ENCODE measurements around the gene TBCE.

The TBCE gene

DNA sequence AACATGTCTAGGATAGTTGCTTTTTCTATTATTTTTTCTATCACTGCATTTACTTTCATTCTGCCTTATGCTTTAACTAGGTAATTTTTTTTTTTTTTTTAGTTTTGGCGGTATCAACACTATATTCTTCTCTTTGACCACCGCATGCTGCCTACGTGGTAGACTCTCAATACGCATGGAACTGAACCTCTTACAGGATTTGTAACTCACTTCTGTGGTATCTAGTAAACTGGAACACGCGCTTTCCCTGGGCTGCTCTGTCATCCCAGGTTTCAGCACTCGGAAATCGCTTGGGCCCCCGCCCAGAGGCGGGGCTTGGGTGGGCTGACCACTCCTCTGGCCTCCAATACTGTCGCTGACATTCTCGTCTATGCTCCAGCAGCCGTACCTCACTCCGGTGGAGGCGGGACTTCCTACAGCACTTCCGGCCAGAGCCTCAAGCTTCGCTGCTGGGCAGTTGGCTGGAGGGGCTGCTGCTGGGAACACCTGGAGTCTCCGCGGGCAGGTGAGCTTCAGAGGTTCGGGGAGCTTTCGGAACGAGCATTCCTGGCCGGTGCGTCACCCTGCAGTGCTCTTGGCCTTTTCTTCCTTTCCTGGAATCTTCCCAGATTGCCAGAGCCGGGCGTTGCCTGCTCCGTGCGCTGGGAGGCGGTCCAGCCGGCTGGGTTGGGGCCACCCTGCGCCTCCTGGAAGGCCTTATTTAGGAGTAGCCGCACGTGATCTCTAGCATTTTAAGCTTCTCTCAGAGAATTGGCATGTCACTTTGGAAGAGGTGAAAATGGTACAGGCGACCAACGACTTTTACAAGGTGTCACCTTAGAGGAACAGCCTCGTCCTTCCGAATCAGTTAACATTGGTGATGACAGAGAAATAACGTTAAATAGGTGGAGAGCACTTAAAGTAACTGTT is at the start of gene TBCE:
Gene TBCE, plus strand, starts transcription at position 428 of the 909 bp plus-strand sequence. CDS start 12,623 bp downstream, outside the sequence.
- peak; percentile 90 for DNase-seq

DNA sequence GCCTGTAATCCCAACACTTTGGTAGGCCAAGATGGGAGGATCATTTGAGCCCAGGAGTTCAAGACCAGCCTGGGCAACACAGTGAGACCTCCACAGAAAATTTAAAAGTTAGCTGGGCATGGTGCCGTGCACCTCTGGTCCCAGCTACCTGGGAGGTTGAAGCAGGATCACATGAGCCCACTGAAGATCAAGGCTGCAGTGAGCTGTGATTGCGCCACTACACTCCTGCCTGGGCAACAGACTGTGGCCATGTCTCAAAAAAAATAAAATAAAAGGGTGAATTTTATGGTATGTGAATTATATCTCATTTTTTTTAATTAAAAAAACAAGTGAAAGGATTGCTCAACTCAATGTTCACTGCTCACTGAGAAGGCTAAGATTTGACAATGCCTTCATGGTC is 48.0 kb upstream of the TBCE start:
- no peak for DNase-seq

GRCh38 chr1:235320521-235321179 is 46.6 kb upstream of the TBCE start:
- no peak for DNase-seq

- DNase-seq: no peak
Measured at GRCh38 chr1:235324296-235324695, 42.9 kb upstream of the TBCE start.

DNA sequence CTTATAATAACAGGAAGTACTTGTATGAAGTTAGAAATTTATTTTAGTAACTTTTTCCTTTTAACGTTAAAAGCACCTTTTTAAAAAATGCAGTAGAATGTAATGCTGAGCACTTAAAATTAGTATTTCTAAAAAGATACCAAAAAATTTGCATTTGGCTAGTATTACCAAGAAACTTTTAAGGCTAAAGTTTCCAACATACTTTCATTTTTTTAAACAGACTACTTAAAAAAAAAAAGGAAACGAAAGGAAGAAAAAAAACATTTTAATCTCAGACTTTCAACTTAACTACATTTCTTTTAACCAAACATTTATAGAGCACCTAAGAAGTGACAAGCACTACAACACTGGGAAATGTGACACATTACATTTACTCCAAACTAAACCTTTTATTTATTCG is 42.1 kb upstream of the TBCE start:
- DNase-seq: no peak

DNA sequence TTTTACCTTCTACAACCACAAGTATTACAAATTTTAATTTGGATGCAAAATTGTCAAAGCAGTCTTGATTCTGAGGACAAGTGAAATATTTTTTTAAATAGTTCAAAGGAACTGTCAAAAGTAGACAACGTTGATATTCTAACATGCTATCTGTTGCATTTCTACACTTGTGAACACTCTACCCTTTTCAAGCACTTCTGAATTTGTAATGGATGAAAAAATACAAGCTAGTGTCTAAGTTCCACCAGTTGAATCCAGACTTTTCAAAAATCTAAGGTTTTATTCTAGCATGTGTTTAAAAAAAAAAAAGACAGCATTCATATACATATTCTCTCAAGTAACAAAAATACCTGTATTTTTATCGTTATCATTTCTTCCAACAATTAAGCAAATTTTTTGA is 41.4 kb upstream of the TBCE start:
- DNase-seq: no peak

DNA sequence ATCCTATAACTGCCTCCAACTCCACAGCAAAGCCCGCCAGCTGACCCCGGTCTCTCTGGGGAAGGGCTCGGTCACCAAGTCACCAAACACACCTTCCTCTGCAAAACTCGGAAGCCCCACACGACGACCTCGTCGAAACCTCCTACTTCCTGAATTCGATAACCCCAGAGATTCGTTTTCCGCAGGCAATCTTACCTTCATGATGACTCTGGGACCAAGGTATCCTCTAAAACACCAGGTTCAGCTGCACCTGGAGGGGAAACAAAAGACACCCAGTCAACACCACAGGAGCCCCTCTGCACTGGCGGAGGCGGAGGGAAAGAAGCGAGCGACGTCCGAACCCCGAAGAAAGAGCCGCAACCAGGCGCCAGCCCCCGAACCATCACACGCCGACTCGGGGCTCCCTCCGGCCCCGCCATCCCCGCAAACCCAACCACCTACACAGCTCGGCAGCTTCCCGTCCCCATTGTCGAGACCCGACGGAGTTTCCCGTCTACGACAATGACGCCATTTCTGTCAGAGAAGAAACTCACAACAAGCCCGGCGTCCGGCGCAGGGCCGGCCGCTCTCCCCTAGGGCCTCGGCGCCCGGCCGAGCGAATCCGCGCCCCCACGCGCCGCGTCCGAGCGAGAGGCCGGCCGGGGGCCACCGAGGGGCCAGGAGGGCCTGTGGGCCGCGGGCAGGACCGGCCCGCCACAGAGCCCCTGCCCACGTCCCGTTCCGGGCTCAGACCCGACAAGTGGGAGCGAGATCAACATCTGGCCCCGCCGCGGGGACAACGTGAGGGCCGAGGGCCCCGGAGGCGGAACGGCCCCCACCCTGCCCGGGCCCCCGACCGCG is 40.3 kb upstream of the TBCE start:
- DNase-seq: peak; percentile 29

GRCh38 chr1:235327559-235328270 is 39.5 kb upstream of the TBCE start, which contains the start of gene ARID4B:
Gene ARID4B (minus strand): TSS chr1:235328179. CDS start chr1:235326919, 1,260 bp downstream.
- no peak for DNase-seq

GRCh38 chr1:235328271-235329138 is 38.7 kb upstream of the TBCE start, which contains the start of gene GGPS1:
Gene GGPS1 (plus strand): TSS chr1:235328570. CDS start chr1:235335265, 6,695 bp downstream.
- peak; percentile 99 for DNase-seq

GRCh38 chr1:235329139-235329902 is 37.9 kb upstream of the TBCE start:
- no peak for DNase-seq

DNA sequence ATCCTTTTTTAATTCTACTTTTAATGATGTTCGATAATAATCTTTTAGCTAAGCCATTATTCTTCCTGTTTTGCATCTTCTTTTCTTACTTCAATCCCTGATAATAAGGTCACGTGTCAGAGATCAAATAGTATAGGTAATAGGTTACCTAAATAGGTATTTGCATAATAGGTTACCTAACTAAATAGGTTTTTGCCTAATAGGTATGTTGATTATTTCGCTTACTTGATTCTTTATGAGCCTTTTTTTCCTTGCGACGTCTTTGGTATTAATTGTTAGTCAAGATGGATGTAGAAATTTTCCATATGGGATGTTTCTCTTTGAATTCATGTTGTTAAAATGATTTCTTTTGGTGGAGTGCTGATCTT is 36.3 kb upstream of the TBCE start:
- DNase-seq: no peak

GRCh38 chr1:235331401-235331800 is 35.8 kb upstream of the TBCE start:
- DNase-seq: no peak

DNA sequence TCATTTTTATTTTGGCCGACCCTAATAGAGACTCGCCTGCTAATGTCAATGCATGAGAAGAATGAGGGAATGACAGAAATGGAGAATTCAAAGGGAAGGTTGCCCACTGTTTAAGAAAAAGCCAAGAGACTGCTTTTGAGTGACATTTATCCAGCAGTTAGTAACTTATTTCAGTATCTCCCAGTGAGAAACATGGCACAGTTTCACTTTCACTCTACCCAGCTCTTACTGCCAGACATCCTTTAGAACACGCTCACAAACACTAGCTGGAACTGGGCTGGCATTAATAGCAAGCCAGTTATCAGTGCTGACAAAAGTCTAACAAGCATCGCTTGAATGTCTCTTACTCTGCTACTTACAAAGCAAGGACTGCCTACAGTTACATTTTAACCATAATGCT is 30.3 kb upstream of the TBCE start:
- no peak for DNase-seq

DNA sequence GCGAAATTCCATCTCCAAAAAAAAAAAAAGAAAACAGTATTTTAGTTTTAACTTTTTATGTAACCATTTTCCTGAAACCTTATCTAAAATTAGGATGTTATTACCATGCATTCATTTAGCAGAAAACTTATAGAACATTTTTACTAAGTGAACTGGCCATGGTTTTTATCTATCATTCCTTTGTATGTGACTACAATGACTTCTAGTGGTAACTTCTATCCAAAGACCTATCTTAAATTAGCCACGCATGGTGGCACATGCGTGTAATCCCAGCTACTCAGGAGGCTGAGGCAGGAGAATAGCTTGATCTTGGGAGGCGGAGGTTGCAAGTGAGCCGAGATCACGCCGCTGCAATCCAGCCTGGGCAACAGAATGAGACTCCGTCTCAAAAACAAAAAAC is 27.5 kb upstream of the TBCE start:
- no peak for DNase-seq

DNA sequence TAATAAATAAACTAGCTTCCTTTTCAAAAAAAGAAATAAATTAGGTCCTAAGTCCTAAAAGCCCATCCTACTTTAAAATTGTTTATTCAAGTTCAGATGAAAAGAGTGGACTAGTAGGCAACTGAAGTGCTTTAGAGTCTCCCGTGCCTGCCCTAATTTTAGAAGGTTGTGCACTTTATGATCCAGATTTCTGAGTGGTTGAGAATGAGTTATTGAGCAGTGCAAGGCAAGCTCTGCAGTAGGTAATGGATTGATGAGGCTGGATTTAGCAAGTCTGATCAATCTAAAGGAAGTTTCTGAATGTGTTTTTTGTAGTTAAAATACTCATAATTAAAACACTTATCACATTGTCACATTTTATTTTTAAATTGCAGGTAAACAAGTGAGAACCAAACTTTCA is 25.9 kb upstream of the TBCE start:
- DNase-seq: no peak

DNA sequence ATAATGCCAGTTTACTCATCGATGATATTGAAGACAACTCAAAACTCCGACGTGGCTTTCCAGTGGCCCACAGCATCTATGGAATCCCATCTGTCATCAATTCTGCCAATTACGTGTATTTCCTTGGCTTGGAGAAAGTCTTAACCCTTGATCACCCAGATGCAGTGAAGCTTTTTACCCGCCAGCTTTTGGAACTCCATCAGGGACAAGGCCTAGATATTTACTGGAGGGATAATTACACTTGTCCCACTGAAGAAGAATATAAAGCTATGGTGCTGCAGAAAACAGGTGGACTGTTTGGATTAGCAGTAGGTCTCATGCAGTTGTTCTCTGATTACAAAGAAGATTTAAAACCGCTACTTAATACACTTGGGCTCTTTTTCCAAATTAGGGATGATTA is 25.2 kb upstream of the TBCE start:
- no peak for DNase-seq

GRCh38 chr1:235342471-235342870 is 24.8 kb upstream of the TBCE start:
- no peak for DNase-seq

DNA sequence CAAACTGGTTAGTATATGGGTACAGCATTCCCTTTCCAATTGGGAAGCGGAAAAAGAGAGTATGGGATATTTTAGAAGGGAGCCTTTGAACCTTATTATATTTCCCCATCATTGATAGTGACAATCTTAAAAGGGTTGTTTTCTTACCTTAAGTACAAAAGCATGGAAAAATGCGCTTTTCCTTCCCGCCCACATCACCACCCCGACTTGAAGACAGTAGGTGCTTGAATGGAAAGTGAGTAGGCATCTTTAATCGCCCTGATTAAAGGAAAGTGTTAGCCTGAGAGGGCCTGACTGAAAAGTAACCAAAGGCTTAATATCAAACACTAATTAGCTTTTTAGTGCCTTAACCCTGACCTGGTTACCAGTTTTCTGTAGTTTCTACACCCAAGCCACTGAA is 23.5 kb upstream of the TBCE start:
- no peak for DNase-seq

DNA sequence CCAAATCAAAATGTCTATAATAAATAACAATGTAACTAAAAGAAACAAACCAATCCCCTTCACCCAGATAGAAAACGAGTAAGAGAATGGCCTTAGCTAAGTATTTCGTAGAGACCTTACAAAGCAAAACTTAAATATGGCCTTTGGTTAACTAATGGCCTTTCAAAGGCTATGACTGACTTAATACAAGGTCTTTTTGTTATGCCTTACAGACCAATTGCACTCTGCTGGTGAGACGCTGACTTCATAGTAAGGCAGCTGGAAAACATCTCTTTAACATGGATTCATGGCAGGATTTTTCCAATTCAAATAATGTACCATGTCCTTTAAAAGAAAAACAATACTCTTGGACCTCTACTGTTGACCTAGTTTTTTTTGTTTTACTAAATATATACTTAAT is 15.8 kb upstream of the TBCE start:
- DNase-seq: no peak

DNA sequence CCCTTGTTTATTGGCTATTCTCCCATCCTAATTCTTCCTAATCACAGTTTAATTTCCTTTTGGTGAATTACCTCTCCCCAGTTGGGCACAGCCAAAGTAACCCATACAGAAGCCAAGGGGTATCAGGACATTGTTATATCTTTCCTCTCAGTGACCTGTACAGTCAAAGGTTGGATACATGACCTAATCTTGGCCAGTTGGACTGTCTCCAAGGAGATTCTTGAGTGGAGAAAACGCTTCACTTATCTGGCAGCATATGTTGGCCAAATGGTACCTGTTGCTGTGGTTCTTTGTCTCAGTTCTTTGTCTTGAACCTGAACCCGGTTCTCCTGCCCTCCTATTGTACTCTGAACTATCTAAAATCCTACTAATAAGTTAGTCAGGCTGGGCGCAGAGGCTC is 15.3 kb upstream of the TBCE start:
- DNase-seq: no peak

Measured in KG1 (cell line).